ENCODE measurements around the gene SPAG16.

Gene SPAG16

GRCh38 chr2:213733893-213734292 is 449.6 kb downstream of the SPAG16 start:
- H3K4me1 ChIP-seq (ENCODE audit: control insufficient read depth, insufficient read depth, low read length), result no peaks in the 10 kb centered on the region
- ChIA-PET POLR2A (no interaction called here), CTCF (no interaction called here)

GRCh38 chr2:213740453-213740852 is 456.2 kb downstream of the SPAG16 start:
- Histone ChIP-seq H3K4me1 (ENCODE audit: control insufficient read depth, insufficient read depth, low read length) (no peaks in the 10 kb centered on the region), H3K9me3 (ENCODE audit: control insufficient read depth, insufficient read depth, low read depth, low read length) (no peaks in the 10 kb centered on the region), H3K36me3 (ENCODE audit: control insufficient read depth in 2 of 2, insufficient read depth in 1 of 2, low read length in 2 of 2) (no peaks in the 10 kb centered on the region), H3K4me3 (ENCODE audit: low read depth, low read length) (no peak overlapping the region), H3K27ac (ENCODE audit: extremely low read depth, low read depth, low read length) (no peak overlapping the region)
- POLR2A ChIA-PET, result no interaction called here
- CTCF ChIA-PET, result interaction anchor here (0.5 to 0.6 kb wide), 2 partner anchors 87 to 901 kb away, joined by 3 read pairs; no protein-coding TSS in a partner anchor
- TF ChIP-seq KLF1 (tag by site-specific recombination; IDR thresholded peaks at IDR 0.05) (no peak), ZBTB7A (tag by site-specific recombination; IDR thresholded peaks at IDR 0.05; ENCODE audit: low read depth) (no peak), ZNF157 (tag by site-specific recombination; IDR thresholded peaks at IDR 0.05) (no peak), ZBTB20 (tag by site-specific recombination; IDR thresholded peaks at IDR 0.05) (no peak), ZNF785 (tag by site-specific recombination; IDR thresholded peaks at IDR 0.05) (no peak), ZNF391 (tag by site-specific recombination; IDR thresholded peaks at IDR 0.05; ENCODE audit: borderline replicate concordance, low read depth) (no peak), ZNF692 (tag by site-specific recombination; IDR thresholded peaks at IDR 0.05) (no peak), ZNF561 (tag by site-specific recombination; IDR thresholded peaks at IDR 0.05; ENCODE audit: borderline replicate concordance) (no peak), ZNF555 (tag by site-specific recombination; conservative IDR thresholded peaks at IDR 0.05) (no peak), ZNF2 (tag by site-specific recombination; IDR thresholded peaks at IDR 0.05) (no peak)

More at GRCh38 chr2:213733893-213734292, 449.6 kb downstream of the SPAG16 start:
- Histone ChIP-seq H3K4me3 (ENCODE audit: low read depth, low read length) (no peak overlapping the region), H3K36me3 (ENCODE audit: control insufficient read depth in 2 of 2, insufficient read depth in 1 of 2, low read length in 2 of 2) (no peaks in the 10 kb centered on the region), H3K9me3 (ENCODE audit: control insufficient read depth, insufficient read depth, low read depth, low read length) (no peaks in the 10 kb centered on the region), H3K27ac (ENCODE audit: extremely low read depth, low read depth, low read length) (no peak overlapping the region)
- TF ChIP-seq ZNF521 (tag by site-specific recombination; IDR thresholded peaks at IDR 0.05) (no peak), ZFP3 (tag by site-specific recombination; IDR thresholded peaks at IDR 0.05; ENCODE audit: low read depth) (no peak), ZNF785 (tag by site-specific recombination; IDR thresholded peaks at IDR 0.05) (no peak), ZNF362 (tag by site-specific recombination; IDR thresholded peaks at IDR 0.05) (no peak), ZNF132 (tag by site-specific recombination; IDR thresholded peaks at IDR 0.05; ENCODE audit: borderline replicate concordance) (no peak), ZNF658 (tag by site-specific recombination; IDR thresholded peaks at IDR 0.05) (no peak), PATZ1 (tag by site-specific recombination; IDR thresholded peaks at IDR 0.05) (no peak), KLF17 (tag by site-specific recombination; IDR thresholded peaks at IDR 0.05) (no peak)

- H3K27ac ChIP-seq (ENCODE audit: extremely low read depth, low read depth, low read length), result no peak overlapping the region
Measured at GRCh38 chr2:213751446-213751845, 467.2 kb downstream of the SPAG16 start.

More at GRCh38 chr2:213751446-213751845, 467.2 kb downstream of the SPAG16 start:
- TF ChIP-seq ZNF10 (tag by site-specific recombination; IDR thresholded peaks at IDR 0.05), result no peak
- no peak for TF ChIP-seq ZBTB10 (tag by site-specific recombination; IDR thresholded peaks at IDR 0.05)
- TF ChIP-seq GLI4 (tag by site-specific recombination; IDR thresholded peaks at IDR 0.05), result no peak
- ChIA-PET CTCF (no interaction called here), POLR2A (no interaction called here)
- Histone ChIP-seq H3K4me3 (ENCODE audit: low read depth, low read length) (no peak overlapping the region), H3K9me3 (ENCODE audit: control insufficient read depth, insufficient read depth, low read depth, low read length) (no peaks in the 10 kb centered on the region), H3K4me1 (ENCODE audit: control insufficient read depth, insufficient read depth, low read length) (no peaks in the 10 kb centered on the region), H3K36me3 (ENCODE audit: control insufficient read depth in 2 of 2, insufficient read depth in 1 of 2, low read length in 2 of 2) (no peaks in the 10 kb centered on the region)
